NCI-H82 (cell line): ENCODE data around the gene ARHGAP10.
A peak's percentile ranks its signal among the peaks of the same experiment; 100 is the strongest.

ENCODE experiments used
- DNase-seq: peaks from one replicate; lab custom pipeline; 2025; lab: John Stamatoyannopoulos, UW

The ARHGAP10 gene

DNA sequence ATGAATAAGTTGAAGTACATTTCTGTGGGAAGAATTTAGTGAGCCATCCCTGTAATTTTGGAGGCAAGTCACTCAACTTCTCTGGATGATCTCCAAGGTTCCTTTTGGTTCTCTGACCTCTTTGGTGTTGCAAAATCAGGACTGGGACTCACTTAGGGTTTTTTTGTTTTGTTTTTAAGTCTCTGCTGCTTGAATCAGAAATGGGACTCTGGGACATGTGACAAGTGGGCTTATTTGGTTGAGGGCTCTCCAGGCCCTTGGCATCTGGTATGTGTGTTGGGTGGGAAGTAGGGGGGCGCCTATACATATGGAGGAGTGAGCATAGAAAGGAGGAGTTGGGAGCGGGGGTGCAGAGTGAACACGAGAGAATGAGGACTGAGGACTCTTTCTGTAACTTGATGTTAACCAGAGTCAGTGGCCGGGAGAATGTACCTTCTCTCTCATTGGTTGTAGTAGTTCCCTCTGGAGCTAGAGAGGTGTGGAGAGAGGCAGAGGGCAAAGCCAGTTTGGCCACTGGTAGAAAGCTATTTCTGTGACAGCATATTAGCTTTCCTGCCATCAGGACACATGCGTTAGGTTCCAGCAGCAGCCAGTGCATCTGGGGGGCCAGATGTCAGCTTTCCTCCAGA, 1.9 kb downstream of the ARHGAP10 start:
- peak; percentile 56 for DNase-seq

DNA sequence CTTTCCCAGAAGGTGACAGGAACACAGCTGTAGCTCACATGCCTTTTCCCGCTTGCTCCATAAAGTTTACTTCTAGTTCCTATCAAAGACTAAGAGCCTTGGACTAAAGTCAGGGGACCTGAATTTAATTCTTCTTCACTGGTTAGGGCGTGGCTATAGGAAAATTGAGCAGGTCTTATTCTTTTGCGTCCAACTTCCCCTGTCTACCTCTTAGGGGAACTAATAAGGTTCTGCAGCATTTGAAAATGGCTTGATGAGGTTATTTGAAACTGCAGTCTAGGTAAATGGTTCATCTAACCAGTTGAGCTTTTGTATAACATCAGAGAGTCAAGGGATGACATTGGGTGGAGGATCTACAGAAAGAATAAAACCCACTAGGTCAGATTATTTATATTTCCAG, 2.6 kb downstream of the ARHGAP10 start:
- no peak for DNase-seq

DNA sequence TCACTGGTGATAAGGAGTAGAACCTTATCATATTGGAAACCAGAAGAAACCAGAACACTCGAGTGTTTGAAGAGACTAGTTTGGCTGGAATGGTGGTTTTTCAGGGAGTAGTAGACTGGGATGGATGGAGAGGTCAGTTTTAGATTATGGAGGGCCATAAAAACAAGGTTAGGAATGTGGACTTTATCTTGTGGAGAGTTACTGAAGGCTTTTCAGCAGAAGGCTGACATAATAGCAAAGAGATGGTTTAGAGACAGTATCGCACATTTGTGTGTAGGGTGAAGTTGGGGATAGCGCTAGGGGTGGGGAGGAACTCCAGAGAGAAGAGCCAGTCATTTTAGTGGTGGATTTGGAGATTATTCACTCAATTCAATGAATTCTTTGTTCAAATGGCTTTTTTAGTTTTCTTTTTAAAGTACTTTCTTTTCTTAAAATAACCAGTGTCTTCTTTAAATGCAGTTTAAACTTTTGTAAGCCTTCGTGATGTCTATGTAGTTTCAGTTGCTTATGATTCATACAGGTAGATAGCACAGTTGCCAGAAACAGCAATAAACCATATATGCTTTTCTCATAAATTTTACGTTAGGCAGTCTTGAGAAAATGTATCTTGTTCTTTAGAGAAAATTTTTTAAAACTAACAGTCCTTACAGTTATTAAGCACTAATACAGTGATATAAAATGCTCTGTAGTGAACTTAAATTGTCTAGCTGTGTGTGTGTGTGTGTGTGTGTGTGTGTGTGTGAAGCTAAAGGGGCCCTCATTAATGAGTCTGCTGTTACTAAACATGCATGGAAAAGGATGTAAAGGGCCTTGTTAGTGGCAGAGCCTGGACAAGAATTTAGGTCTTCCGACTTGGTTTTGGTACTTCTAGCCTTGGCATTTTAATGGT, 3.8 kb downstream of the ARHGAP10 start:
- no peak for DNase-seq

DNA sequence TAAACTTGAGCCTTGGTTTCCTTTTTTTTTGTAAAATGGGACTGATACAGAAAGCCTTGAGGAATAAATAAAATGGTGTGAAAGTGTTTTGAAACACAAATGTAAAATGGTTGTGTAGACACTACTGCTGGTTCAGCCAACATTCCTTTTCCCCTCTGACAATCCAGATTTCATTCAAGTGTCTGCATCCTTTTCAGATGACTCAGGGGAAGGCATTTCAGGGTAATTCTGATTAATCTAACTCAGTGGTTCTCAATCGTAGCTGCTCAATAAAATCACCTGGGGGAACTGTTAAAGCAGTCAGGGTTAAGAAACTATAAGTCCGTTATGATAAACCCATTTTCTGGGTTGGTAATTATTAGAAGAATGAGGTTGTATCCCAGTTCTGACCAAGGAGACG, 4.6 kb downstream of the ARHGAP10 start:
- DNase-seq, result no peak

DNA sequence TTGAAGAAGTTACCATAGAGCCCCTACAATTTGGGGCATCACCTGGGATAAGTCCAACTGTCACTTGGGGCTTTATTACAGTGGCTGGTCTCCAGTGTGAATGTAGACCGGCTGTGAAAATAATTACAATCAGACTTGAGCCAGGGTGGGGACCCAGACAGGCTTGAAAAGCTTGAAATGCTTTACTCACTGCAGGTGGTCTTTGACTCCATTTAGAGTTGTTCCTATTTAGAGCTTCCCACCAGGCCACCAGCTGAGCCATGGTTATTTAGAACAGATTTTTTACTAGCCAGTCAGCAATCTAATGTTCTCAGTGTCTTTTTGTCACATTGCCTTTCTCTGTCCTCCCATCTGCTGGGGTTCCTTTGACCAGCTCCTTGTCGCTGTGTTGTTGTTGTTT, 5.7 kb downstream of the ARHGAP10 start:
- DNase-seq, result no peak

DNA sequence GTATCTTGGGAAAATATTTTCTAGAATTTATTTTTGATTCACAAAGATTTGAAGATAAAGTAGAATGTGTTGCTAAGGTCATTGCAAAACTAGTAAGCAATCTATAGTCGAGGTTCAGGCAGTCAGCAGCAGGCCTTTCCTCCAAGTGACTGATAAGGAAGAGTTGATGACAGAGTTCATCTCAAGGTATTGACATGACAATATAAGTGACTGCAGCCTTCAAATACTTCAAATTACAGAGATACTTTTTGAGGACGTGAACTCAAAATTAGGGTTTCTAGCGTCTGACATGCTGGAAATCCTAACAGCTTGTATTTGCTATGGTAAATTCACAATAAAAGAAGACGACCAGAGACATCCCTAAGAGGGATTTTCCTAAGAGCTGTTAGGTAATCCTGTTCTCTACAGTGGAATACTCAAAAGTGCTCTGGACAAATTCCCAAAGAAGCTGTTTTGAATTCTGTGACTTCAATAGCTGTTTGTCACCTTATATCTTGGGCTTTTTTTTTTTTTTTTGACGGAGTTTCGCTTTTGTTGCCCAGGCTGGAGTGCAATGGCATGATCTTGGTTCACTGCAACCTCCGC, 7.4 kb downstream of the ARHGAP10 start:
- no peak for DNase-seq

DNA sequence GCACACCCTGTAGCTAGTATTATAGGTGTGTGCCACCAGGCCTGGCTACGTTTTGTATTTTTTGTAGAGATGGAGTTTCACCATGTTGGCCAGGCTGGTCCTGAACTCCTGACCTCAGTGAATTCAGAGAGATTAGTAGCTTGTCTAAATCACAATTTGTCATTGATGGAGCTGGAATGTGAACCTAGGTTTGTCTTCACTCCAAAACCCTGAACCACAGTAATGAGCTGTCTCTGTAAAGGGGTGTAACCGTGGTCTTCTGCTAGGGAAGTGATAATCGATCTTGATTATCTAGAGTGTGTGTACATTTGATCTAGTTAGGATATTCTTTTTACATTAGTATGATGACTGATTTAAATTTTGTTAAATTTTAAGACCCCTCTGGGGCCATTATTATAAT, 8.3 kb downstream of the ARHGAP10 start:
- DNase-seq, result no peak

DNA sequence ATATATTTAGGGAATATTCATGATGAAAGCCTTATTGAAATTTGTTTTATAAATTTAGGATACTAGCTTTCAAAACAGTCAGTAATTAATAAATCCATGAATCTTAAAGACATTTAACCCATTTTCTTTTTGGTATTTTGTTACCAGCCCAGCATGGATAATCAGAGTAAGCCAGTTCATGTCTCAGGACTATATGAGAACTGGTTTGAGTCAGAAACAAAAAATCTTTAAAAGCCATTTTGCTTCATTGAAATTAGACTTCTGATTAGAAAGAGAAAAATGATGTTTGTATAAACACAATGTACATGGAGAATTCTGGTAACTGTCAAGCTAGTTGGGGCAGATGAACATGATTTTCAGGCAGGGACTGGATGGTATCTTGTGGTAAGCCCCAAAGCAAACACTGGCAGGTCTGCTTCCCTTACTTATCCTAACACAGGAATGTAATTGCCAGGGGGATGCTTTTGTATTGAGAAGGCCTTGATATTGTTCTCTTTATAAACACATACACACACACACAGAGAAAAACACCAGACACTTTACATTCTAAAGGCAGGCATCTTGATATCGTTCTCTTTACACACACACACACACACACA, 9.4 kb downstream of the ARHGAP10 start:
- DNase-seq, result peak; percentile 6

DNA sequence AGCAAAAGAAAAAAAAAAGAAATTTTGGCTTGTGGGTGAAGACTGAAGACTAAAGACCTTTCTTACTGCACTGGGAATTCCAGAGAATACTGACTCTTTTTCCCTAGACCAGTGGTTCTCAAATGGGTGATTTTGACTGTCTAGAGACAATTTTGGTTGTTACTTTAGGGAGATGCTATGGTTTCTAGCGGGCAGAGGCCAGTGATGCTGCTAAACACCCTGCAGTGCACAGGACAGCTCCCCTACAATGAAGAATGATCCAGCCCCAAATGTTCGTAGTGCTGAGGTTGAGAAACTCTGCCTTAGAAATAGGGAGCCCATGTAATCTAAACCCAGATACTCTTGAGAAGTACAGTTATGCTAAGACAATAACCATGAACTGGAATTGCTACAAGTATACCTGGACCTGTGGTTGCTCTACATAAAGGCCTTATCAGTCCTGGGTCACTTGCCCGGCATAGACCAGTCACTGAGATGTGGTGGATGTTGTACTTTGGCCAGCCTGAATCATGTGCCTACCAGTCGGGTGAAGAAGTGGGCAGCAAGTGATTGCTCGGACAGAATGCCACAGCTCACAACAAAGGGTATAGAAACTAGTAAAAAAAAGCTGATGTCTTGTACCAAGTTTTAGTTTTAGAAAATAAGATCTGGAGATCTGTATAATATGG, 16.0 kb downstream of the ARHGAP10 start:
- no peak for DNase-seq

DNA sequence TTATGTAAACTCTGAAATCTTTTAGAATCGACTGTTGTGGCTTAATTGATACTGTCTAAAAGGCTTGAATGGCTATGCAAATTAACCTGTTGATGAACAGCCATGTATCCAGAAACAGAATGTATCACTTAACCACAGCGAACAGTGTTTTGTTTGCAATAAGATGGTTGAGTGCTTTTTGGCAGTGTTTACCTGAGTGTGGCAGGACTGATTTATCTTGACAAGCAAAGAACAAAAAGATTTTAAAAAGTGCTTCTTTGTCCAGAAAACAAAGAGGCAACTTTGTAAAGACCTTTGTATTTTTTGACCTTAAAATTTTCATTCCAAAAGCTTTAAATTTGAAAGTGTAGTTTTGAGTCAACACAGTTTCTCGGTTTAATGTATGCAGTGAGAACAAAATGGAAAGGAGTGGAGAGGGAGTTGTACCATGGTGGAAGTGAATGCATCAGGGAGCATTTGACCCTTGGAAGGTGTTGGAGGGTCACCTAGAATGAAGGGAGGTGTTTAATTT, 18.0 kb downstream of the ARHGAP10 start:
- DNase-seq, result no peak

DNA sequence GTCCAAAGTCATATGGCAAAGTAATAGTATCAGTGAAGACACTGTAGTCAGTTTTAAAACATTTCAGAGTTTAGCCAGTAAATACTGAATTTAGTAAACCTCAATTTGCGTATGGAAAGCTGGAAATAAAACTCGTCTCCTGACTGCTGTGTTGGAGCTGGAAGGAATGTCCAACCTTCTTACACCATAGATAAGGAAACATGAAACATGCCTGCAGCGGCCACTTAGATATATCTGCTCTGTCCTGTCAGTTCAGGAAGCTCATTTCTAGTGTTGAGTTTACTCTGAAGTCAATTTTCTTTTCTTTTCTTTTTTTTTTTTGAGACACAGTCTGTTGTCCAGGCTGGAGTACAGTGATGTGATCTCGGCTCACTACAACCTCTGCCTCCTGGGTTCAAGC, 21.2 kb downstream of the ARHGAP10 start:
- DNase-seq, result no peak

DNA sequence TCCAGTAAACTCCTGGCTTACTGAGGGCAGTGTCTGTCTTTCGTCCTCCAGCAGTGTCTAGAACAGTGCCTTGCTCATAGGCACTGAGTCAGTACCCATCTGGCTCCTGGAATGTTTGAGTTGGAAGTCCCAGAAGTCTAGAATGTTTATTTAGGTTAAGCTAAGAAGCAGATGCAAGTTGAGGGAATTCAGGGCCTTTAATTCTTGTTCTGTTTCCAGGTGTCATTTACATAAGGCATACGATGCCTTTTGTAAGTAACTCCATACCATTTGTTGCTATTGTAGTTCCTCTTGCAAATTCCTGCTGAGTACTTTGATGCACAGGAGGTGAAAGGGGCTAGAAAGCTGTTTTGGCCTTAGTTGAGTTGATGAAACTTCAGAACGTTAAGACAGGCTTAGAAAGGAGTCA, 22.2 kb downstream of the ARHGAP10 start:
- no peak for DNase-seq

DNA sequence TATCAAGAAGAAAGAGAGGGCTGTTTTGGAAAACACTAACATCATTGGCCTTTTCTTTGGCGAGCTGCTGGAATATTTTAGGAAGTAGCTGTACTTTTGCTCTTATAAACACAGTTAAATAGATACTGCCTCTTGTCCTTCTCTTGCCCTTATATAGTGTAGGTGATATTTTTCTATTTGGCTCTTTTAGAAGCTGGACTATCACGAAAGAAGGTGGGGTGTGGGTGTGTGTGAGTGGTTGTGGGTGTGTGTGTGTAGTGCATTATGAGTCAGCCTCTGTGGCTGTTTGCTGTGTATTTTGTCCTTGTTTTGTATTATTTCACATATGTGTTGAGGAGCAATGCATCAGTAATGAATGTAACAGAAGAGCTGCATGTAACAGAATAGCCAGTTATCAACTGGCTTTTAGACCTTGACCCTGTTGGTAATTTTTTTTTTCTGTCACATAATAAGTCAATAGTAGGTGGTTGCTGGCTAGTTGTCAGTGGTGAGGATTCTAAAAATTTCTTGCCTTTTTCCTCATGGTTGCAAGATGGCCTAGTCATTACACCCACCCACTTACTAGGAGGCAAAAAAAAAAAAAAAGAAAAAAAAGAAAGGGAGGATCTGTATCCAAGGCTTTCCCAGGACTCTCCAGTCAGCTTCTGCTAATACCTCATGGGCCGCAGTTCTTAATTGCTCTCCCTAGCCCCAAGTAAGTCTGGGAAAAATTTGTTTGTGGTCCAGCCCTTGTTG, 23.8 kb downstream of the ARHGAP10 start:
- DNase-seq, result no peak

DNA sequence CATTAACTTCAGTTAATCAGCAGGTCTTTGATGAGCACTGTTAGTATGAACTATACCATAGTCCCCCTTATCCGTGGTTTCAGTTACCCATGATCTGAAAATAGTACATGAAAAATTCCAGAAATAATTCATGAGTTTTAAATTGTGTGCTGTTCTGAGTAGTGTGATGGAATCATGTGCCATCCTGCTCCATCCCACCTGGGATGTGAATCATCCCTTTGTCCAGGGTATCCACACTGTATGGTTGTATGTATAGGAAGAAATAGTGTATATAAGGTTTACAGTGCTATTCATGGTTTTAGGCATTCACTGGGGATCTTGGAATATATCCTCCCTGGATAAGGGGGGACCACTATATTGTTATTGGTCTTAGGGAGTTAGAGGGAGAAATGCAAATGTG, 24.5 kb downstream of the ARHGAP10 start:
- no peak for DNase-seq

DNA sequence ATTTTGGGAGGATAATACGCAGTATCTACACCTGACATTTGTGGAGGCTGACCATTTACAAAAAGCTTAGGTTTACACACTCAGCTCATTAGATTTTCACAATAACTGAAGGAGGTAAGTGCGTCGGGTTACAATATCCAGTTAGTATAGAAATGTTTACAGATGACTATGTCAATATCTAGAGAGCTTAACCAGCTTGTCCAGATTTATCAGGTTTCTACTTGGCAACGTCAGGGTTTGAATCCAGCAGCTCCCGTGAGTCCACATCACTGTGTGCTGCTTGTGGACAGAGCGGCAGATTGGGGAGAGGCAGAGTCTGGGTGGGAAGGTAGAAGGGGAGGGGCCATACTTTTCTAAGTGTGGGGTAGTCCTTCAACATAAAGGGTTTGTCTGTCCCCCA, 28.3 kb downstream of the ARHGAP10 start:
- no peak for DNase-seq

DNA sequence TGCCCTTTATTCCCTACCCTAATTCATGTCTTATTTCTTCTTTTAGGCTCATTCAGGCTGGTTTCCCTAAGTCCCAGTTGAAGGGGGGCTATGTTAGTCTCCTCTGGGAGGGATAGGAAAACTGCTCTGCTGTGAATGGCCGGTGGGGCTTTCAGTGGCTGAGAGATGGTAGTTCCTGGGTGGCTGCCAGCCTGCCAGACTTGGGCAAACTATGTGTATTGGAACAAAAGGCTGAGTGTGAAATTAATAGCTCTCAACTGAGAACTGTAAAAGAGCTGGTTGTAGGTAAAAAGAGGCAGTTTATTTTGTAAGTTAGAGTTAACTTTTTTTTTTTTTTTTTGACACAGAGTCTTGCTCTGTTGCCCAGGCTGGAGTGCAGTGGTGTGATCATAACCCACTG, 28.8 kb downstream of the ARHGAP10 start:
- DNase-seq, result no peak

DNA sequence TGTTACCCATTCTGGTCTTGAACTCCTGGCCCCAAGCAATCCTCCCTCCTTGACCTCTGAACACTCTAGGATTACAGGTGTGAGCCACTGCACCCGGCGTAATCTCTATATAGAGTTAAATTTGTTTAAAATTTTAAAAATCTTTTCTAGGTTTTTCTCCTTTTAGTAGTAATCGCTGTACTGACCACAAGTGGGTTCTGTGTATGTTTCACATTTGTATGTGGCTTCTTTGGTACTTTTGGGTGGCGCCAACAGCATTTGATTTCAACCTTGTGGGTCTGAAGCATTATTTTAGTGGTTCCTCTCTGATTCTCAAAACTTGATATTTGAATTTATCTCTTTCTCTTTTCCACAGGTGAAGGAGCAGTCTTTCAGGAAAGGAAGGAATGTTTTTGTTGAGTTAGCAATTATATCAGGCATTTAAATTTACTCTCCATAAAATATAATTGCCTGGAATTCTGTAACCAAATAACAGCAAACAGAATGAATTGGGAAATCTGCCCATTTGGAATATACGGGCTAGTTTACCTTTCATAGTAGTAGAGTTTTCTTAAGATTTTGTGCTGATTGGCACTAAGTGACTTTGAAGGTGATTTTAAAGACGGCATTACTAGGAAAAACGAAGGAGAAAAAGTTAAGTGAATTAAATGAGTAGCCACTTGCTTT, 29.5 kb downstream of the ARHGAP10 start:
- no peak for DNase-seq

DNA sequence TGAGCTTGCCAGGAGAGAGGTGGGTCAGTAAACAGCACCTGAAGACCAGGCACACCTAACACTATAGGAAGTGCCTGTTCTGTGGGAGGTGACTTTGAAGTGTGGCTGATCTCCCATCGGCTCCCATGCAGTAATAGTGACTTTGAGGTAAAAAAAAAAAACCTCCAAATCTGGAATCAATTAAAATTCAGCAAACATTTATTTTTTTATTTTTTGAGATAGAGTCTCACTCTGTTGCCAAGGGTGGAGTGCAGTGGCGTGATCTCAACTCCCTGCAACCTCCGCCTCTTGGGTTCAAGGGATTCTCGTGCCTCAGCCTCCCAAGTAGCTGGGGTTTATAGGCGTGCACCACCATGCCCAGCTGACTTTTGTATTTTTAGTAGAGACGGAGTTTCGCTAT, 32.4 kb downstream of the ARHGAP10 start:
- no peak for DNase-seq

DNA sequence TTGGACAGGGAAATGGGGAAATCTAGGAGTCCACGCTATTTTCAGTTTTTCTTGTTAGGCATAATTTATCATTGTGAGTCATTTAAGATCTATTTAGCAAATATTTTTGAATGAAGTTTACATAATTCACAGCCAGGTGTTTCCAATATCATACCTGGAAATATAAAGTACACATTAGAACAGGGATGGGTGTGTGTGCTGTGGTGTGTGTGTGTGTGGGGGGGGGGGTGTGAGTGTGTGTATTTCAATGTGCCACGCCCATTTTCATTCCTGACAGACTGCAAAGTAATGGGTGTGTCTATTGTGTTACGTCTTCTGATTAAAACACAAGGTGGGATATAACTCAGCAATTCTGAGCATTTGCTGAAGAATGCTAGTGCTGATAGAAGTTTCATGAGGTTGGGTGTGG, 33.2 kb downstream of the ARHGAP10 start:
- DNase-seq, result no peak

DNA sequence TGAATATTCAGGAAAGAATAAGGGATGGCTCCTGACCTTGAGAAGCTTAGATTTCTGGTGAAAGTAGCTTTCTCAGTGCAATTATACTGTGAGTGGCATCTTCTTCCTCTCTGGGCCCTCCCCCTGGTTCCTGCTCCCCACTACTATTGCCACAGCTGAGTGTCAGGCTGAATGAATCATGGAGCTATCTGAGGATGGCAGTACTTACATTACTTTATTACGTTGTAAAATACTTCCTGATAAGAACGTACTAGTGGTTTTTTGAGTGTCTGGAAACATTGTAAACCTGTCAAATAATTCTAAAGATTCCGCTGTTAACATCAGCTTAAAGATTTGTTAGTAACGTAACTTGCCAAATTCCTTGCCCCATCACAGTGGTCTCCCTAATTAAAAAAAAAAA, 36.2 kb downstream of the ARHGAP10 start:
- no peak for DNase-seq

DNA sequence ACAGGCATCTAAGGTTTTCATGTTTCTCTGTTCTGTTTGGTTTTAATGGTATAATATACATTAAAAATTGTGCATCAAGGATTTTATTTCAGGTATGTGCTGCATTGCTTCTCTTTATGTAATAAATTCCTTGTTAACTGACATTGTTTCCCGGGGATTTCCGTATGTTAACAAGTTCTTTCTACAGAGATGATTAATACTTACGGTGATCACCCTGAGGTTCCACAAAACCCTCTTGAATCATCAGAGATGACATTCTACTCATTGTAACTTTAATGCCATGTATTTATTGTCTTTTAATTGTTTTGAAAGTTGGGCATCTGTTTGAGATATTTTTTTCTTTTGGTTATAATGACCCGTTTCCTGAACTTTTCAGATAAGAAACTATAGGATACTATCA, 37.5 kb downstream of the ARHGAP10 start:
- DNase-seq, result no peak
